GM06990 (cell line): ENCODE results near the gene TIMM10B.

Source experiments
- DNase-seq: peaks from one replicate; pipeline ENCODE4 v3.0.0-alpha.2; 2011; ENCODE audit not compliant: insufficient read length; ENCODE audit errors: extremely low read depth
- H3K27me3 ChIP-seq: replicated peaks from 2 replicates; pipeline ENCODE4 v1.6.0; 2011; ENCODE audit warnings: low read length; ENCODE audit not compliant: control insufficient read depth, insufficient read depth
- H3K36me3 ChIP-seq: 2 replicates; pipeline ENCODE4 v1.5.1; 2011; ENCODE audit warnings: low read length; ENCODE audit not compliant: control insufficient read depth, insufficient read depth
- H3K4me3 ChIP-seq: replicated peaks from 2 replicates; pipeline ENCODE4 v1.5.1; 2011; ENCODE audit warnings: low read depth, mild to moderate bottlenecking, control low read depth, low read length
- TF ChIP-seq, protein P1 (sequence below): IDR thresholded peaks from 2 replicates; pipeline ENCODE4 v1.5.1; 2011; ENCODE audit warnings: low read length, control low read depth, mild to moderate bottlenecking, inconsistent platforms; ENCODE audit not compliant: insufficient read depth, poor library complexity, severe bottlenecking

The TIMM10B gene

DNA sequence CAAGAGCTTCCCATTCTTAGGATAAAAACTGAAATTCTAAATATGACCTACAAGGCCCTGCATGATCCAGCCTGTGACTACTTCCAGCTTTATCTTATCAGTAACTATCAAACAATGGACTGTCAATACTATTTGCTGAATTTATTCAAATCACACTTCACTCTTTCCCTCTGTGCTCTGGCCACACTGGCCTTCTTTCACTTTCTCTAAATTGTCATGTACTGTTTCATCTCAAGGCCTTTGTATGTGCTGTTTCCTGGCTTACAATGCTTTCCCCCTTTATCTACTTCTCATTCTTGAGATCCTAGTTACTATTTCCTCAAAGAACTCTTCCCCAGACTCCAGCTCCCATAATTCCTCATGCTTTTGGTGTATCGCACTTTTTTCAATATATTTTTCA lies 5.6 kb downstream of the TIMM10B start:
- TF ChIP-seq, protein P1, sequence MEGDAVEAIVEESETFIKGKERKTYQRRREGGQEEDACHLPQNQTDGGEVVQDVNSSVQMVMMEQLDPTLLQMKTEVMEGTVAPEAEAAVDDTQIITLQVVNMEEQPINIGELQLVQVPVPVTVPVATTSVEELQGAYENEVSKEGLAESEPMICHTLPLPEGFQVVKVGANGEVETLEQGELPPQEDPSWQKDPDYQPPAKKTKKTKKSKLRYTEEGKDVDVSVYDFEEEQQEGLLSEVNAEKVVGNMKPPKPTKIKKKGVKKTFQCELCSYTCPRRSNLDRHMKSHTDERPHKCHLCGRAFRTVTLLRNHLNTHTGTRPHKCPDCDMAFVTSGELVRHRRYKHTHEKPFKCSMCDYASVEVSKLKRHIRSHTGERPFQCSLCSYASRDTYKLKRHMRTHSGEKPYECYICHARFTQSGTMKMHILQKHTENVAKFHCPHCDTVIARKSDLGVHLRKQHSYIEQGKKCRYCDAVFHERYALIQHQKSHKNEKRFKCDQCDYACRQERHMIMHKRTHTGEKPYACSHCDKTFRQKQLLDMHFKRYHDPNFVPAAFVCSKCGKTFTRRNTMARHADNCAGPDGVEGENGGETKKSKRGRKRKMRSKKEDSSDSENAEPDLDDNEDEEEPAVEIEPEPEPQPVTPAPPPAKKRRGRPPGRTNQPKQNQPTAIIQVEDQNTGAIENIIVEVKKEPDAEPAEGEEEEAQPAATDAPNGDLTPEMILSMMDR, result no peak
- no peaks in the 10 kb centered on the region for H3K27me3 ChIP-seq
- H3K36me3 ChIP-seq, result peaks cover 15% of the 10 kb centered on the region
- DNase-seq, result no peak
- no peak overlapping the region for H3K4me3 ChIP-seq

DNA sequence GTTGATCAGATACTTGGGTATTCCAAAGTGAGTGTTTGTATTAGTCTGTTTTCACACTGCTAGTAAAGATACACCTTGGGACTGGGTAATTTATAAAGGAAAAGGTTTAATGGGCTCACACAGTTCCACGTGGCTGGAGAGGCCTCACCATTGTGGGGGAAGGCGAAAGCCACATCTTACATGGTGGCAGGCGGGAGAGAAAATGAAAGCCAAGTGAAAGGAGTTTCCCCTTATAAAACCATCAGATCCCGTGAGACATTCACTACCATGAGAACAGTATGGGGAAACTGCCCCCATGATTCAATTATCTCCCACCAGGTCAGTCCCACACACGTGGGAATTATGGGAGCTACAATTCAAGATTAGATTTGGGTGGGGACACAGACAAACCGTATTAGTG lies 7.0 kb downstream of the TIMM10B start:
- no peaks in the 10 kb centered on the region for H3K27me3 ChIP-seq
- no peak for DNase-seq
- TF ChIP-seq, protein P1, result no peak
- peaks cover 11% of the 10 kb centered on the region for H3K36me3 ChIP-seq
- H3K4me3 ChIP-seq, result no peak overlapping the region

DNA sequence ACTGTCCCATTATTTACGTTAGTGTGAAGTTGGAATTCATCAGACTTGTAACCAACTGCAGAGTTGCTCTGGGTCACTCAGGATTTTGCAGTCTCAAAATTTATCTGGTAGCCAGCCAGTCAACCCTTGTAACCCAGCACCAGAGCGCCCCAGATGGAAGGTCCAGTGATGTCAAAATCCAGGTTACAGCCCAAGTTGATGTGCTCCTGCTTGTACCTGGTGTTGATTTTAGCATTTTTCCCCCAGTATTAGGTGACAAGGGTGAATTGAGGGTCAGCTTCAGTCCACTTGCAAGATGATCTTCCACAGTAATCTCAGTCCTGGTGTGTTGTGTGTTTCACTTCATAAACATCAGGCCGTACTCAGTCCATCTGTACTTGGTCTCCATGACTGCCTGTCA lies 7.5 kb downstream of the TIMM10B start:
- Histone ChIP-seq H3K36me3 (peaks cover 8% of the 10 kb centered on the region), H3K4me3 (no peak overlapping the region), H3K27me3 (no peaks in the 10 kb centered on the region)
- TF ChIP-seq, protein P1, result no peak
- DNase-seq, result no peak

DNA sequence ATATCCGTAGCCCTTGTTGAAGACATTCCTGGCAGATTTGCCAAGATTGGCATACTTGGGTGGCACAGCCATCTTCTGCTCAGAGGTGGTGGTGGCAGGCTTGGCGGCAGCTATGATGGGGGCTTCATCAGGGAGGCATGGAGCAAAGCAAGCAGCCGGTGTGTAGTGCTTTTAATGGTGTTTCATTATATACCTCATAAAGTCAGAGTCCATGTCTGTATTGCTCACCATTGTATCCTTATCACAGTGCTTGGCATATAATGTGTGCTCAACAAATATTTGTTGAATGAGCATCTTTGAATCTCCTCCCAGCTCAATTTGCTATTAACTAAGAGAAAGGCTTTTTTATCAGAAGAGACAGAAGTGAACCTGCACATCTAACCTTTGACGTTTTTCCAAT lies 8.0 kb downstream of the TIMM10B start:
- Histone ChIP-seq H3K36me3 (peaks cover 7% of the 10 kb centered on the region), H3K4me3 (no peak overlapping the region), H3K27me3 (no peaks in the 10 kb centered on the region)
- no peak for DNase-seq
- TF ChIP-seq, protein P1, result no peak

DNA sequence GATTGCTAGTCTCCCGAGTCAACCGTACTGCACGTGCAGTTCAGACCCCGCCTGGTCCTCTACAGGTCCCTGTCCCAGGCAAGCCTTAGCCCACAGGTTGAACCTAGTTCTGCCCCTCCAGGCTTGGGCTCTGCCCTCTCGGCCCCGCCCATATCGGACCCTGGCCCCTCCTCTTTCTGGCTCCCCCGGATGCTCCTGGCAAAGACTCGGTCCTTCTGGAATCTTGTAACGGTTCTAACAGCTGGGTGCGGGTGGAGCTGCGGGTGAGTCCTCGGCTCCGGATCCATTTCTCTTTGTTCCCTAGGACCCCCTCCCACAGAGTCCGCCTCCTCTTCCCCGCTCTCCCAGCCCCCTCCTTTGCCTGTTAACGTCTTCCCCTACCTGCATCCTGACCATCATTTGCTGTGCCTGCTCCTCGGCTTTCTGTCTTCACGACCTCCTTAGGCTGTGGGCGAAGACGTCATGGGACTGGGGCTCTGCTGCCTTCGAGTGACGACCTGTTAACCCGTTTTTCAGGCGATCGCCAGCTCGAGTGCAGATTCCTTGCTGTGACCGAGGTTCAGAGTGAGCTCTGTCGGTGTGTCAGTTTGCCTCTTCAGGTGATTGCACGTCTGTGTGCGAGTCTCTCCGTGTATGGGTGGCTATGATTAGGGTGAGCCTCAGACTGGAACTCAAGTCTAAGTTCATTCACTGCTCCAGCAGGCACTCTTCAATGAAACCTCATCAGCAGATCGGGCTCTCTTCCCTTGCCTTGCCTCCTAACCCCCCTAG lies 16.0 kb downstream of the TIMM10B start, which contains the start of gene DNHD1:
DNHD1 (plus strand) TSS at position 212 of the 771 bp plus-strand sequence. CDS start 936 bp downstream, outside the sequence.
- TF ChIP-seq, protein P1, result no peak
- Histone ChIP-seq H3K36me3 (peaks cover 10% of the 10 kb centered on the region), H3K27me3 (no peaks in the 10 kb centered on the region), H3K4me3 (no peak within 1 kb of the TSS)
- DNase-seq, result no peak

DNA sequence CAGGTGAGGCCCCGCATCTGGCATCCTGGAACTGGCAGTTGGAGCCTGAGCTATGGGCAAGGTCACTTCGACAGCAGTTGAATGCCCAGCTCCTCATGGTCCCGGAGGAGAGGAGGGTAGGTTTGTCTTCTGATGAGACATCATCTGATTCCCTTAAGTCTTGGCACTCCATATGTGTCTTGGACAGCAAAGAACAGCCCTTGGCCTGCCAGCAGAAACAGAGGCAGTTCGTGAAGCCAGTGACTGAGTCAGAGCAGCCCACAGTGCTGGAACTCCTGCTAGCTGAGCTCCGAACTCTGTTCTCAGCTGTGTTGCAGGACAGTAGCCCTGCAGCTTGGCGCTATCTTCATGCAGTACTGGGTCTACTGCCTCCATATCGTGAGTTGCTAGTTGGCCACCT lies 16.8 kb downstream of the TIMM10B start:
- no peaks in the 10 kb centered on the region for H3K27me3 ChIP-seq
- TF ChIP-seq, protein P1, result no peak
- no peak overlapping the region for H3K4me3 ChIP-seq
- DNase-seq, result no peak
- H3K36me3 ChIP-seq, result peaks cover 15% of the 10 kb centered on the region
